ENCODE results near the gene VEGFC. TPM values are rescaled to one million over a fixed set of nuclear protein-coding genes. Genes with fewer than 3 reads are reported as not detected.

VEGFC gene
- polyA plus RNA-seq, 1 donor from 2014 or later: 0.63 TPM

DNA sequence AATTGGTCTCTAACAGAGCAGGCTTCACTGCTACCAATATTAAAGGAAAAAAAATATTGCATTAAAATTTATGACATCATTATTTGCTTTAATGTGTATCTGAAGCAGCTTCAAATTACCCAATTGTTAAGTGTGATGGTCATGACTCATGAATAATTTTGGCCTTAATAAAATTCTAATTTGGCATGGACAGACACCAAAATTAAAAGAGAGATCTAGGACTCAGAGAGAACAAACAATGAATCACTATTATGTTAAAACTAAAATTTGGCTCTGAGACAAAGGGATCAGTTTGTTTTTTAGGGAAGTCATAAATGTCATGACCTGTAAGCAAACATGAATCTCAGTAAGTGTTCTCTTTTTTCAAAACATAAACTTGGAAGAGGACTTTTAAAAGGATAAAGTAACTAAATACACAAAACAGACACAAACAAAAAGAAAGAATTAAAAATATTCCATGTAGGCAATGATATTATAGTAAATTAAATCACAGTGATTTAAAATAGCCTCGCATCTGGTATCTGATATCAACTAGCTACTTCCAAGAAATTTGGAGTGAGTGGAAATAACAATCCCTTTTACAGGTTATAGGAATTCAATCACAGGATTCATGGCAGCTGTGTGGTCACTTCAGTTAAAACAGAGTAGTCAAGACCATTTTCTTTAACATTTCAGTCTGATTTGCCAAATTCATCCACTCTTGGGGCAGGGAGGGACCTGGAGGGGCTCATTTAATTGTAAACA is 11.6 kb downstream of the VEGFC start:
- no peak overlapping the region for H3K9ac ChIP-seq (ENCODE audit: low read length)
- H3K9me3 ChIP-seq (ENCODE audit: low read length): no peaks in the 10 kb centered on the region
- no peak overlapping the region for H3K4me3 ChIP-seq (ENCODE audit: low read length)
- no peaks in the 10 kb centered on the region for H4K20me1 ChIP-seq (ENCODE audit: insufficient read depth)
- no peaks in the 10 kb centered on the region for H3F3A ChIP-seq (ENCODE audit: insufficient read depth, low read length, poor library complexity, severe bottlenecking)
- H3K27me3 ChIP-seq (ENCODE audit: insufficient read depth, low read depth, low read length): no peaks in the 10 kb centered on the region
- H3K27ac ChIP-seq (ENCODE audit: low read length): no peak overlapping the region
- H3K79me2 ChIP-seq (replicated peaks; ENCODE audit: insufficient read depth, low read length): no peaks in the 10 kb centered on the region
- no peak overlapping the region for H3K4me2 ChIP-seq (ENCODE audit: low read length)
- TF ChIP-seq POLR2AphosphoS5 (IDR thresholded peaks at IDR 0.05) (no peak), RAD21 (conservative IDR thresholded peaks at IDR 0.05) (no peak), MXI1 (conservative IDR thresholded peaks at IDR 0.05; ENCODE audit: poor library complexity, severe bottlenecking) (no peak), EZH2 (IDR thresholded peaks at IDR 0.05; ENCODE audit: borderline replicate concordance, insufficient read depth, low read length, poor library complexity, severe bottlenecking) (no peak), SMC3 (conservative IDR thresholded peaks at IDR 0.05; ENCODE audit: poor library complexity) (no peak), EP300 (conservative IDR thresholded peaks at IDR 0.05; ENCODE audit: poor library complexity, severe bottlenecking) (no peak)
- TF ChIP-seq, protein P1, sequence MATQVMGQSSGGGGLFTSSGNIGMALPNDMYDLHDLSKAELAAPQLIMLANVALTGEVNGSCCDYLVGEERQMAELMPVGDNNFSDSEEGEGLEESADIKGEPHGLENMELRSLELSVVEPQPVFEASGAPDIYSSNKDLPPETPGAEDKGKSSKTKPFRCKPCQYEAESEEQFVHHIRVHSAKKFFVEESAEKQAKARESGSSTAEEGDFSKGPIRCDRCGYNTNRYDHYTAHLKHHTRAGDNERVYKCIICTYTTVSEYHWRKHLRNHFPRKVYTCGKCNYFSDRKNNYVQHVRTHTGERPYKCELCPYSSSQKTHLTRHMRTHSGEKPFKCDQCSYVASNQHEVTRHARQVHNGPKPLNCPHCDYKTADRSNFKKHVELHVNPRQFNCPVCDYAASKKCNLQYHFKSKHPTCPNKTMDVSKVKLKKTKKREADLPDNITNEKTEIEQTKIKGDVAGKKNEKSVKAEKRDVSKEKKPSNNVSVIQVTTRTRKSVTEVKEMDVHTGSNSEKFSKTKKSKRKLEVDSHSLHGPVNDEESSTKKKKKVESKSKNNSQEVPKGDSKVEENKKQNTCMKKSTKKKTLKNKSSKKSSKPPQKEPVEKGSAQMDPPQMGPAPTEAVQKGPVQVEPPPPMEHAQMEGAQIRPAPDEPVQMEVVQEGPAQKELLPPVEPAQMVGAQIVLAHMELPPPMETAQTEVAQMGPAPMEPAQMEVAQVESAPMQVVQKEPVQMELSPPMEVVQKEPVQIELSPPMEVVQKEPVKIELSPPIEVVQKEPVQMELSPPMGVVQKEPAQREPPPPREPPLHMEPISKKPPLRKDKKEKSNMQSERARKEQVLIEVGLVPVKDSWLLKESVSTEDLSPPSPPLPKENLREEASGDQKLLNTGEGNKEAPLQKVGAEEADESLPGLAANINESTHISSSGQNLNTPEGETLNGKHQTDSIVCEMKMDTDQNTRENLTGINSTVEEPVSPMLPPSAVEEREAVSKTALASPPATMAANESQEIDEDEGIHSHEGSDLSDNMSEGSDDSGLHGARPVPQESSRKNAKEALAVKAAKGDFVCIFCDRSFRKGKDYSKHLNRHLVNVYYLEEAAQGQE (IDR thresholded peaks at IDR 0.05; ENCODE audit: borderline replicate concordance): no peak
- H2AFZ ChIP-seq (ENCODE audit: low read depth, low read length): no peak overlapping the region
- H3K36me3 ChIP-seq (ENCODE audit: insufficient read depth, low read length): no peaks in the 10 kb centered on the region
- no peaks in the 10 kb centered on the region for H3K9me2 ChIP-seq (ENCODE audit: insufficient read depth, low read length)

GRCh38 chr4:176779421-176779820 is 13.3 kb downstream of the VEGFC start:
- Histone ChIP-seq H3K79me2 (replicated peaks; ENCODE audit: insufficient read depth, low read length) (no peaks in the 10 kb centered on the region), H3K27ac (ENCODE audit: low read length) (no peak overlapping the region), H3K9ac (ENCODE audit: low read length) (no peak overlapping the region)

More at GRCh38 chr4:176779421-176779820, 13.3 kb downstream of the VEGFC start:
- Histone ChIP-seq H4K20me1 (ENCODE audit: insufficient read depth) (no peaks in the 10 kb centered on the region), H3K4me3 (ENCODE audit: low read length) (no peak overlapping the region), H3K9me3 (ENCODE audit: low read length) (no peaks in the 10 kb centered on the region), H3K27me3 (ENCODE audit: insufficient read depth, low read depth, low read length) (no peaks in the 10 kb centered on the region), H3K9me2 (ENCODE audit: insufficient read depth, low read length) (no peaks in the 10 kb centered on the region), H2AFZ (ENCODE audit: low read depth, low read length) (no peak overlapping the region), H3K4me2 (ENCODE audit: low read length) (no peak overlapping the region), H3F3A (ENCODE audit: insufficient read depth, low read length, poor library complexity, severe bottlenecking) (no peaks in the 10 kb centered on the region), H3K36me3 (ENCODE audit: insufficient read depth, low read length) (no peaks in the 10 kb centered on the region)
- no peak for TF ChIP-seq EZH2 (IDR thresholded peaks at IDR 0.05; ENCODE audit: borderline replicate concordance, insufficient read depth, low read length, poor library complexity, severe bottlenecking)
- TF ChIP-seq, protein P1 (IDR thresholded peaks at IDR 0.05; ENCODE audit: borderline replicate concordance): no peak
- no peak for TF ChIP-seq RAD21 (conservative IDR thresholded peaks at IDR 0.05)
- TF ChIP-seq EP300 (conservative IDR thresholded peaks at IDR 0.05; ENCODE audit: poor library complexity, severe bottlenecking): no peak
- TF ChIP-seq TAF1 (IDR thresholded peaks at IDR 0.05; ENCODE audit: low read depth): no peak
- no peak for TF ChIP-seq SMC3 (conservative IDR thresholded peaks at IDR 0.05; ENCODE audit: poor library complexity)
- TF ChIP-seq, protein P2, sequence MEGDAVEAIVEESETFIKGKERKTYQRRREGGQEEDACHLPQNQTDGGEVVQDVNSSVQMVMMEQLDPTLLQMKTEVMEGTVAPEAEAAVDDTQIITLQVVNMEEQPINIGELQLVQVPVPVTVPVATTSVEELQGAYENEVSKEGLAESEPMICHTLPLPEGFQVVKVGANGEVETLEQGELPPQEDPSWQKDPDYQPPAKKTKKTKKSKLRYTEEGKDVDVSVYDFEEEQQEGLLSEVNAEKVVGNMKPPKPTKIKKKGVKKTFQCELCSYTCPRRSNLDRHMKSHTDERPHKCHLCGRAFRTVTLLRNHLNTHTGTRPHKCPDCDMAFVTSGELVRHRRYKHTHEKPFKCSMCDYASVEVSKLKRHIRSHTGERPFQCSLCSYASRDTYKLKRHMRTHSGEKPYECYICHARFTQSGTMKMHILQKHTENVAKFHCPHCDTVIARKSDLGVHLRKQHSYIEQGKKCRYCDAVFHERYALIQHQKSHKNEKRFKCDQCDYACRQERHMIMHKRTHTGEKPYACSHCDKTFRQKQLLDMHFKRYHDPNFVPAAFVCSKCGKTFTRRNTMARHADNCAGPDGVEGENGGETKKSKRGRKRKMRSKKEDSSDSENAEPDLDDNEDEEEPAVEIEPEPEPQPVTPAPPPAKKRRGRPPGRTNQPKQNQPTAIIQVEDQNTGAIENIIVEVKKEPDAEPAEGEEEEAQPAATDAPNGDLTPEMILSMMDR (IDR thresholded peaks at IDR 0.05; ENCODE audit: poor library complexity, severe bottlenecking): no peak
- no peak for TF ChIP-seq POLR2AphosphoS5 (IDR thresholded peaks at IDR 0.05)
- TF ChIP-seq MXI1 (conservative IDR thresholded peaks at IDR 0.05; ENCODE audit: poor library complexity, severe bottlenecking): no peak

All from neural cell (in vitro differentiated cells).